ENCODE data around the gene NTNG1. TPM values are rescaled to one million over a fixed set of nuclear protein-coding genes. Genes with fewer than 3 reads are reported as not detected.

The NTNG1 gene
- total RNA-seq, 2 experiments from 2014 or later, result 2.3 to 5.9 TPM

GRCh38 chr1:107480548-107481415 lies 339.9 kb downstream of the NTNG1 start:
- no peak for TF ChIP-seq EZH2phosphoT487 (IDR thresholded peaks at IDR 0.05; ENCODE audit: borderline replicate concordance, low read depth, low read length)
- TF ChIP-seq CTCF (conservative IDR thresholded peaks at IDR 0.05; ENCODE audit: low read length), result no peak
- H3K9me2 ChIP-seq (ENCODE audit: insufficient read depth, low read length), result no peaks in the 10 kb centered on the region
- no peak overlapping the region for H3K4me2 ChIP-seq (ENCODE audit: low read length)
- BruUV-seq (replicated peaks), result no TSS peak
- H3K9me3 ChIP-seq (ENCODE audit: low read length), result no peaks in the 10 kb centered on the region
- no peaks in the 10 kb centered on the region for H3K79me2 ChIP-seq (ENCODE audit: insufficient read depth, low read depth, low read length)
- no peak overlapping the region for H3K27ac ChIP-seq (ENCODE audit: low read depth, low read length, poor library complexity, severe bottlenecking)
- H2AFZ ChIP-seq (ENCODE audit: low read length), result peak overlapping the region; percentile 51; the same call in 1 of the 2 replicates
- H4K20me1 ChIP-seq (ENCODE audit: insufficient read depth, low read length), result no peaks in the 10 kb centered on the region
- H3K4me1 ChIP-seq (ENCODE audit: insufficient read depth, low read length, poor library complexity, severe bottlenecking), result no peaks in the 10 kb centered on the region
- POLR2A ChIA-PET, result interaction anchor here (0.6 kb wide), 2 partner anchors 258 to 757 kb away, joined by 3 to 4 read pairs; no protein-coding TSS in a partner anchor
- peak; percentile 11 for DNase-seq (ENCODE audit: low spot score)
- CTCF ChIA-PET (ENCODE audit: unreplicated experiment), result no interaction called here
- intact Hi-C loops (cut with micrococcal nuclease; ENCODE audit: unreplicated experiment), result no loop called here
- no peaks in the 10 kb centered on the region for H3K36me3 ChIP-seq (ENCODE audit: insufficient read depth, low read length)
- no peak overlapping the region for H3K4me3 ChIP-seq (ENCODE audit: low read depth, low read length, poor library complexity, severe bottlenecking)

GRCh38 chr1:107481756-107482384 lies 341.0 kb downstream of the NTNG1 start:
- TF ChIP-seq EZH2phosphoT487 (IDR thresholded peaks at IDR 0.05; ENCODE audit: borderline replicate concordance, low read depth, low read length) (no peak), CTCF (conservative IDR thresholded peaks at IDR 0.05; ENCODE audit: low read length) (no peak)
- H3K79me2 ChIP-seq (ENCODE audit: insufficient read depth, low read depth, low read length), result no peaks in the 10 kb centered on the region
- no peak overlapping the region for H3K27ac ChIP-seq (ENCODE audit: low read depth, low read length, poor library complexity, severe bottlenecking)
- ChIA-PET POLR2A (no interaction called here), CTCF (ENCODE audit: unreplicated experiment) (no interaction called here)
- no peaks in the 10 kb centered on the region for H4K20me1 ChIP-seq (ENCODE audit: insufficient read depth, low read length)
- no peaks in the 10 kb centered on the region for H3K4me1 ChIP-seq (ENCODE audit: insufficient read depth, low read length, poor library complexity, severe bottlenecking)
- no peaks in the 10 kb centered on the region for H3K9me2 ChIP-seq (ENCODE audit: insufficient read depth, low read length)
- H3K4me2 ChIP-seq (ENCODE audit: low read length), result no peak overlapping the region
- no peak overlapping the region for H3K4me3 ChIP-seq (ENCODE audit: low read depth, low read length, poor library complexity, severe bottlenecking)
- no peaks in the 10 kb centered on the region for H3K9me3 ChIP-seq (ENCODE audit: low read length)
- BruUV-seq (replicated peaks), result no TSS peak
- no peak for DNase-seq (ENCODE audit: low spot score)
- peak overlapping the region; percentile 10; the same call in 1 of the 2 replicates for H2AFZ ChIP-seq (ENCODE audit: low read length)
- H3K36me3 ChIP-seq (ENCODE audit: insufficient read depth, low read length), result no peaks in the 10 kb centered on the region
- intact Hi-C loops (cut with micrococcal nuclease; ENCODE audit: unreplicated experiment), result no loop called here
